ENCODE results near the gene CDH1. TPM values are rescaled to one million over a fixed set of nuclear protein-coding genes. Genes with fewer than 3 reads are reported as not detected.

Gene CDH1
- total and polyA plus RNA-seq, 10 donors: 5.2 to 35.9 (median 10.9) TPM

- Histone ChIP-seq H3K27ac (no peak overlapping the region), H3K9me3 (no peaks in the 10 kb centered on the region), H3K4me3 (no peak overlapping the region), H3K36me3 (no peaks in the 10 kb centered on the region), H3K27me3 (replicated peaks in 1 of 7) (peaks cover 0 to 25% (median 0%) of the 10 kb centered on the region in 7 donors), H3K4me1 (no peaks in the 10 kb centered on the region)
- intact Hi-C loops (cut with DNase I; ENCODE audit: low total_unique reads): no loop called here
- TF ChIP-seq POLR2A (IDR thresholded peaks at IDR 0.05): no peak
- no peak for DNase-seq
- WGBS, 5 donors: 80 to 89% (median 85%) methylated on average over 4 of the region's 4 CpGs
Observed at GRCh38 chr16:68728523-68728922, 8.6 kb upstream of the CDH1 start.

DNA sequence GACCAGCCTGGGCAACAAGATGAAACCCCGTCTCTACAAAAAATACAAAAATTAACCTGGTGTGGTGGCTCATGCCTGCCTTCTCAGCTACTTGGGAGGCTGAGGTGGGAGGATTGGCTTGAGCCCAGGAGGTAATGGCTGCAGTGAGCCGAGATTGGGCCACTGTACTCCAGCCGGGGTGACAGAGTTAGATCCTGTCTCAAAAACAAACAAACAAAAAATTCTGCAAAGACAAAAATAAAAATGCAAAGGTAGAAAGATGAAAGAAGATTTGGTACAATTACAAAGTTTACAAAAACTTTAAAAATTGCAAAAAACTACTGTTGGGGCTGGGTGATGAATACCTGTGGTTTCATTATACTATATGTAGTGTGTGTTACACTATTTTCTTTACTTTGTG lies 5.5 kb upstream of the CDH1 start:
- TF ChIP-seq POLR2A (IDR thresholded peaks at IDR 0.05) (no peak), POLR2AphosphoS5 (IDR thresholded peaks at IDR 0.05) (no peak)
- TF ChIP-seq, protein P1, sequence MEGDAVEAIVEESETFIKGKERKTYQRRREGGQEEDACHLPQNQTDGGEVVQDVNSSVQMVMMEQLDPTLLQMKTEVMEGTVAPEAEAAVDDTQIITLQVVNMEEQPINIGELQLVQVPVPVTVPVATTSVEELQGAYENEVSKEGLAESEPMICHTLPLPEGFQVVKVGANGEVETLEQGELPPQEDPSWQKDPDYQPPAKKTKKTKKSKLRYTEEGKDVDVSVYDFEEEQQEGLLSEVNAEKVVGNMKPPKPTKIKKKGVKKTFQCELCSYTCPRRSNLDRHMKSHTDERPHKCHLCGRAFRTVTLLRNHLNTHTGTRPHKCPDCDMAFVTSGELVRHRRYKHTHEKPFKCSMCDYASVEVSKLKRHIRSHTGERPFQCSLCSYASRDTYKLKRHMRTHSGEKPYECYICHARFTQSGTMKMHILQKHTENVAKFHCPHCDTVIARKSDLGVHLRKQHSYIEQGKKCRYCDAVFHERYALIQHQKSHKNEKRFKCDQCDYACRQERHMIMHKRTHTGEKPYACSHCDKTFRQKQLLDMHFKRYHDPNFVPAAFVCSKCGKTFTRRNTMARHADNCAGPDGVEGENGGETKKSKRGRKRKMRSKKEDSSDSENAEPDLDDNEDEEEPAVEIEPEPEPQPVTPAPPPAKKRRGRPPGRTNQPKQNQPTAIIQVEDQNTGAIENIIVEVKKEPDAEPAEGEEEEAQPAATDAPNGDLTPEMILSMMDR (IDR thresholded peaks at IDR 0.05 in 8 of 11, conservative IDR thresholded peaks at IDR 0.05 in 3 of 11): no peak
- no peak for DNase-seq
- no peaks in the 10 kb centered on the region for H3K36me3 ChIP-seq
- H3K4me1 ChIP-seq: peaks cover 0 to 2% (median 0%) of the 10 kb centered on the region in 6 donors
- no peak overlapping the region for H3K27ac ChIP-seq
- intact Hi-C loops (cut with DNase I; ENCODE audit: low total_unique reads): no loop called here
- no peaks in the 10 kb centered on the region for H3K9me3 ChIP-seq
- peaks cover 0 to 52% (median 10%) of the 10 kb centered on the region in 7 donors for H3K27me3 ChIP-seq (replicated peaks in 1 of 7)
- H3K4me3 ChIP-seq: no peak overlapping the region
- WGBS, 5 donors: 57 to 81% (median 58%) methylated on average over 3 of the region's 3 CpGs

- Histone ChIP-seq H3K4me3 (no peak overlapping the region), H3K36me3 (no peaks in the 10 kb centered on the region), H3K27ac (no peak overlapping the region), H3K4me1 (peaks cover 0 to 8% (median 4%) of the 10 kb centered on the region in 6 donors), H3K27me3 (replicated peaks in 1 of 7) (peaks cover 0 to 55% (median 15%) of the 10 kb centered on the region in 7 donors), H3K9me3 (no peaks in the 10 kb centered on the region)
- TF ChIP-seq POLR2AphosphoS5 (IDR thresholded peaks at IDR 0.05): no peak
- no peak for TF ChIP-seq POLR2A (IDR thresholded peaks at IDR 0.05)
- TF ChIP-seq, protein P1 (IDR thresholded peaks at IDR 0.05 in 8 of 11, conservative IDR thresholded peaks at IDR 0.05 in 3 of 11): no peak
- intact Hi-C loops (cut with DNase I; ENCODE audit: low total_unique reads): no loop called here
- no peak for DNase-seq
- WGBS, 5 donors: 51 to 73% (median 64%) methylated on average over 7 to 8 of the region's 8 CpGs
Observed at GRCh38 chr16:68732042-68732680, 4.9 kb upstream of the CDH1 start.

DNA sequence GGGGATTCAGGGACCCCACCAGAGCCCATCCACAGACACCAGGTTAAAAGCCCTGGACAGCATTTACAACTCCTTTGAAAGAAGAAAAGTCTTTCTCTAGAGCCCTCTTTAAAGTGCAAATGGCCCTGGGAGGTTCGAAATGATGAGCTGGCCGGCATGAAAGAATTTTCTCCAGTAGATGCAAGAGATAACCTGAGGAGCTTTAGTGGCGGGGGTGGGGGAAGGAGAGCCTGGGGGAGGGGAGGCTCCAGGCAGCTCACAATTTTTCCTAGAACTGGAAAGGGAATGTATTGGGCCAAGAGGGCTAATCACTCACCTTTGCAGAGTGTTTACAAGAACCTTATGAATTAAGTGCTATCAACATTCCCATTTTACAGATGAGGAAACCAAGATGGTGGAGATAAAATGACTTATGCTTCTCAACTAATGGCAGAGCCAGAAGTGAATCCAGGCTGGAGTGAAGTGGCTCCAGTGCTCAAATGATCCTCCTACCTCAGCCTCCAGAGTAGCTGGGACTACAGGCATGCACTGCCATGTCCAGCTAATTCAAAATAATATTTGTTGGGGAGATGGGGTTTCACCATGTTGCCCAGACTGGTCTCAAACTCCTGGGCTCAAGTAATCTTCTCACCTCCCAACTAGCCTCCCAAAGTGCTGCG lies 4.2 kb upstream of the CDH1 start:
- Histone ChIP-seq H3K27ac (no peak overlapping the region), H3K27me3 (replicated peaks in 1 of 7) (peaks cover 0 to 57% (median 22%) of the 10 kb centered on the region in 7 donors), H3K4me3 (no peak overlapping the region), H3K4me1 (peaks cover 2 to 15% (median 11%) of the 10 kb centered on the region in 6 donors), H3K9me3 (no peaks in the 10 kb centered on the region), H3K36me3 (no peaks in the 10 kb centered on the region)
- no peak for TF ChIP-seq POLR2AphosphoS5 (IDR thresholded peaks at IDR 0.05)
- no peak for TF ChIP-seq POLR2A (IDR thresholded peaks at IDR 0.05)
- TF ChIP-seq, protein P1 (IDR thresholded peaks at IDR 0.05 in 8 of 11, conservative IDR thresholded peaks at IDR 0.05 in 3 of 11): no peak
- 73 to 82% (median 76%) methylated on average over 4 of the region's 4 CpGs for WGBS, 5 donors
- DNase-seq: no peak
- intact Hi-C loops (cut with DNase I; ENCODE audit: low total_unique reads): no loop called here

Data from spleen (tissue), 11 donors.